Ectodermal cell (in vitro differentiated cells): ENCODE measurements around the gene RUBCNL.

Source experiments
- H3K27ac ChIP-seq: 2 replicates; pipeline ENCODE4 v1.7.0; 2013; ENCODE audit warnings: mild to moderate bottlenecking, low read depth, low read length; ENCODE audit not compliant: insufficient read depth, poor library complexity, severe bottlenecking
- H3K27me3 ChIP-seq: 2 replicates; pipeline ENCODE4 v1.7.0; 2013; ENCODE audit warnings: mild to moderate bottlenecking, low read length; ENCODE audit not compliant: insufficient read depth, control insufficient read depth, poor library complexity, severe bottlenecking
- H3K36me3 ChIP-seq: one replicate; pipeline ENCODE4 v1.7.0; 2013; ENCODE audit warnings: low read length; ENCODE audit not compliant: control insufficient read depth, insufficient read depth
- H3K4me1 ChIP-seq: one replicate; pipeline ENCODE4 v1.7.0; 2013; ENCODE audit warnings: low read length; ENCODE audit not compliant: control insufficient read depth, insufficient read depth
- H3K4me3 ChIP-seq: 2 replicates; pipeline ENCODE4 v1.7.0; 2013; ENCODE audit warnings: low read depth, low read length, control low read depth; ENCODE audit not compliant: insufficient read depth
- H3K9me3 ChIP-seq: 2 replicates; pipeline ENCODE4 v1.7.0; 2013; ENCODE audit warnings: mild to moderate bottlenecking, low read length, moderate library complexity; ENCODE audit not compliant: control insufficient read depth
- WGBS, 2 experiments: methylation state at CpG; one replicate each; pipeline ENCODE4 v1.1.7; 2013; ENCODE audit warnings: missing lambda C conversion rate in 2 of 2; 5-methylcytosine and 5-hydroxymethylcytosine counted together

RUBCNL gene

DNA sequence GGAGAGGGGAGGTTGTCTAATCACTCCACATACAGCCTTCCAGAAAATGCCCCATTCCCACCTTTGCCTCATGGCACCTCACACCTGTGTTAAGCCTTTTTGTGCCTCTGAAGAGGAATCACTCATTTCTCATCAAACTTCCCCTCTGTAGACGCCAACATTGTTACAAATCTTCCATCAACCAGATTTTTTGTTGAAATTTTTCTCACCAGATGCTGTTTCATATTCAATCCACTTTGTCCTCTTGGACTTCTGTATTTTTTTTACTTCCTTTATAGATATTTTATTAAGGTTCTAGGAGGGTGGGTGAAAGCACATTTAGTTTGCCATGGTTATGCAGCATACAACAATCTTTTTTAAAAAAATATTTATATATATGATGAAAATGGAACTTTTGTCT lies 74.0 kb downstream of the RUBCNL start:
- no peaks in the 10 kb centered on the region for H3K27me3 ChIP-seq
- no peak overlapping the region for H3K4me3 ChIP-seq
- no peaks in the 10 kb centered on the region for H3K4me1 ChIP-seq
- 83 to 87% methylated on average over 1 of the region's 1 CpG for WGBS, 2 experiments
- no peak overlapping the region for H3K27ac ChIP-seq
- H3K36me3 ChIP-seq: no peaks in the 10 kb centered on the region
- H3K9me3 ChIP-seq: no peaks in the 10 kb centered on the region

DNA sequence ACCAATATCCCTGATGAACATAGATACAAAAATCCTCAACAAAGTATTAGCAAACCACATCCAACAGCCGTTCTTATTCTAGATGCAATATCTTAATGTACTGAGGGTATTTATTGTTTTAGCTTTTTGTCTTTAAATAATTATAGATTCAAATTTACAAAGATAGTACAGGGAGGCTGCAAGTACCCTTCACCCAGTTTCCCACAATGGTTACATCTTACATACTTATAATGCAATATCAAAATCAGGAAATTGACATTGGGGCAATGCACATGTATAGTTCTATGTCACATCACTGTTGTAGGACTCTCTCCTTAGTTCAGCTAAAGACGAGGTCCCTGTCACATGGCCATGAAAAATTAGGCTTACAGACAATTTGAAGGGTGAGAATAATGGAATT lies 75.8 kb downstream of the RUBCNL start:
- H3K36me3 ChIP-seq: no peaks in the 10 kb centered on the region
- no peak overlapping the region for H3K27ac ChIP-seq
- no peaks in the 10 kb centered on the region for H3K27me3 ChIP-seq
- no peaks in the 10 kb centered on the region for H3K4me1 ChIP-seq
- H3K4me3 ChIP-seq: no peak overlapping the region
- no peaks in the 10 kb centered on the region for H3K9me3 ChIP-seq
- 90 to 100% methylated on average over 1 of the region's 2 CpGs for WGBS, 2 experiments

DNA sequence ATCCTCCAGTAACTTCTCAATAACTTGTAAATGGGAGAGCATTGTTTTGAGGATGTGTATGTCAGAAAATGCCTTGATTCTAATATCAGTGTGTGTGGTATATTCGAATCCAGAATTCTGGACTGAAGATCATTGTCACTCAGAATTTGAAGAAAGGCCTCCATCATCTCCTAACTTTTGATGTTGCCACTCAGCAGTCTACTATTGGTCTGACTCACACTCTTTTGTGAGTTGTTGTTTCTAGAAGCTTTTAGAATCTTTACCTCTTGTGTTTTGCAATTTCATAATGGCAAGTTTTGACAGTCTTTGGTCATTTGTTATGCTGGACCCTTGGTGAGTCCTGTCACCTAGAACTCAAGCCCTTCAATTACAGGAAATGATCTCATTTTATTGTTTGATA lies 77.0 kb downstream of the RUBCNL start:
- no peak overlapping the region for H3K4me3 ChIP-seq
- no peaks in the 10 kb centered on the region for H3K36me3 ChIP-seq
- H3K9me3 ChIP-seq: no peaks in the 10 kb centered on the region
- H3K4me1 ChIP-seq: no peaks in the 10 kb centered on the region
- H3K27ac ChIP-seq: no peak overlapping the region
- 80 to 81% methylated on average over 1 of the region's 1 CpG for WGBS, 2 experiments
- no peaks in the 10 kb centered on the region for H3K27me3 ChIP-seq

DNA sequence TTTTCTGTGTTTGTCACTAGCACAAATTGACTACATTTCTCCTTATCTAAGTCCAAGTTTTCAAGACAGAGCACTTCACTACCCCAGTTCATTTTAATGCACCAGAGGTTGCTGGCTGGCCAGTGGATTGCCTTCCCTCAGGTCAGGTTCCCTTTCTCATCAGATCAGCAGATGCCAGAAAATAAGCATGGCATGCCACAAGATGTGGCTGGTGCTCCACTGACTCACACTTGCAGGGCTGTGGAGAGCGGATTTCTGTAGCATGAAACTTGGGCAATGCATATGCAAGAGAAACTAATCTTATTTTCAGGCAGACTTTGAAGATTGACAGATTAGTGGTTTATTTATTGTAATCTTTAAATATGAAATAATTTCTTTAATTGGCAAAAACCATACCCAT lies 79.5 kb downstream of the RUBCNL start:
- H3K27ac ChIP-seq: no peak overlapping the region
- H3K4me3 ChIP-seq: no peak overlapping the region
- H3K36me3 ChIP-seq: no peaks in the 10 kb centered on the region
- no peaks in the 10 kb centered on the region for H3K27me3 ChIP-seq
- H3K9me3 ChIP-seq: no peaks in the 10 kb centered on the region
- 100% methylated on average over 1 of the region's 1 CpG for WGBS, 2 experiments
- no peaks in the 10 kb centered on the region for H3K4me1 ChIP-seq

DNA sequence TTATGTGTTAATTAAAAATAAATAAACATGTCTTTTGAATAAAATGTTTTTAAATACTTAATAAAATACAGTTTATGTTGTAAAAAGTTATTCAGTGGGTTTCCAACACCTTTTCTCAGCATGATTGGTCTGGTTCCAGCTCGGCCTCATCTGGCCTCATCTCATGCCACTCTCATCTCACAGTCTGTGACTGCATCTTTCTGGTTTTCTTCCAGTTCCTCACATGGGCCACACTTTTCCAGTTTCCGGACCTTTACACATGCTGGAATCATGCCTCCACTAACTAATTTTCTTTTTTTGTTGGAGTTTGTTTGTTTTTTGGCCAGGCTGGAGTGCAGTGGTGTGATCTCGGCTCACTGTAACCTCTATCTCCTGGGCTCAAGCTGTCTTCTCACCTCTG lies 82.5 kb downstream of the RUBCNL start:
- no peaks in the 10 kb centered on the region for H3K4me1 ChIP-seq
- H3K36me3 ChIP-seq: no peaks in the 10 kb centered on the region
- WGBS, 2 experiments: 88 to 90% methylated on average over 2 to 3 of the region's 3 CpGs
- no peak overlapping the region for H3K4me3 ChIP-seq
- no peaks in the 10 kb centered on the region for H3K9me3 ChIP-seq
- no peaks in the 10 kb centered on the region for H3K27me3 ChIP-seq
- H3K27ac ChIP-seq: no peak overlapping the region

DNA sequence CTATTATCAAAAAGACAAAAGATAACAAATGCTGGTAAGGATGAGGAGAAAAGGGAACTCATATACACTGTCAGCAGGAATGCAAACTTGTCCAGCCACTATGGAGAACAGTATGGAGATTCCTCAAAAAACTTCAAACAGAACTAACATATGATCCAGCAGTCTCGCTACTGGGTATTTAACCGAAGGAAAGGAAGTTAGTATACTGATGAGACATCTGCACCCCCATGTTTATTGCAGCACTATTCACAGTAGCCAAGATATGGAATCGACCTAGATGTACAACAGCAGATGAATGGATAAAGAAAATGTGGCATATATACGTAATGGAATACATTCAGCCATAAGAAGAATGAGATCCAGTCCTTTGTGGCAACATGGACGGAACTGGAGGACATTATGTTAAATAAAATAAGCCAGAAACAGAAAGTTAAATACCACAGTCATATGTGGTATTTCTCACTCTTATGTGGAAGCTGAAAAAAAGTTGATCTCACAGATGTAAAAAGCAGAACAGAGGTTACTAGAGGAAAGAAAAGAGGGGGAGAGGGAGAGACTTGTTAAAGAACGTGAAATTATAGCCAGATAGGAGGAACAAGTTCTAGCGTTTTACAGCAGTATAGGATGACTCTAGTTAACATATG lies 83.2 kb downstream of the RUBCNL start:
- whole genome bisulfite sequencing, 2 experiments: 91 to 93% methylated on average over 5 to 7 of the region's 7 CpGs
- Histone ChIP-seq H3K27me3 (no peaks in the 10 kb centered on the region), H3K4me1 (no peaks in the 10 kb centered on the region), H3K4me3 (no peak overlapping the region), H3K9me3 (no peaks in the 10 kb centered on the region), H3K36me3 (no peaks in the 10 kb centered on the region), H3K27ac (no peak overlapping the region)

DNA sequence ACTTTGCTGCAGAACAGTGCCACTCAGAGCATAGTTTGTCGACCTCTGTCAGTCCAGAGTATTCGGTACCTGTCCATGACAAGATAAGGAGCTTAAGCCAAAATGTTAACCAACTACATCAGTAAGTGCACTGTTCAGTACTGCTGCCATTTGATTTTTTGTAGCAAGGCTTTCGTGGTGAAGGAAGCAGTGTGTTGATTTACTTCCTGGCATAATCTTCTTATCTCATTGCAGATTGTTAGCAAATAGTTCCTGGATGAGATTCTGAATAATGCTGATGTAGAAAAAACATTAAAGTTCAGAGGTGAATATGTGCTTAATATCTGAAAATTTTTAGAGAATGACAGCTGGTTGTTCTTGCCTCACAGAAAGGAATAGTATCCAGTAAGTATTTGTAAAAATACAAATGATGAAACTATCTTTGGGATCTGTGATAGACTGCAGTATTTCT lies 89.7 kb downstream of the RUBCNL start:
- 94 to 98% methylated on average over 3 of the region's 3 CpGs for WGBS, 2 experiments
- H3K27ac ChIP-seq: no peak overlapping the region
- H3K4me3 ChIP-seq: no peak overlapping the region

DNA sequence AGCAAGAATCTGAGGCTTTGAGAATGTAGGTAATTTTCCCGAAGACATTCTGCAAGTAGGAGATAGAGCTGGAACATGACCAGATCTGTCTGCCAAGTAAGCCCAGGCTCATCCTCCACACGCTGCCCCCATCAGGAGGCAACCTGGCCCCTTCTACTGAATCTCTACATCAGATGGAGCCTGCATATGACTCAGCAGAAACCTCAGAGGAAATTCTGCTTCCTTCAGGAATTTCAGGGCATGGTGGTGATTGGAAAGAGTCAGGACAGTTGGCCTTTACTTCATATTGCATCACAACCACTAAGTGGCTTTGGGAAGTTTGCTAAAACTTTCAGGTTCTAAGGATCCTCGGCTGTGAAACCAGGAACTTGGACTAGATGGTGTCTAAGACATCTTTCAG lies 90.1 kb downstream of the RUBCNL start:
- Histone ChIP-seq H3K4me1 (no peaks in the 10 kb centered on the region), H3K4me3 (no peak overlapping the region), H3K9me3 (no peaks in the 10 kb centered on the region), H3K27ac (no peak overlapping the region), H3K27me3 (no peaks in the 10 kb centered on the region), H3K36me3 (no peaks in the 10 kb centered on the region)
- WGBS, 2 experiments: 85 to 95% methylated on average over 3 of the region's 3 CpGs

More for the DNA sequence above, 89.7 kb downstream of the RUBCNL start:
- H3K9me3 ChIP-seq: no peaks in the 10 kb centered on the region
- H3K27me3 ChIP-seq: no peaks in the 10 kb centered on the region
- no peaks in the 10 kb centered on the region for H3K36me3 ChIP-seq
- no peaks in the 10 kb centered on the region for H3K4me1 ChIP-seq

DNA sequence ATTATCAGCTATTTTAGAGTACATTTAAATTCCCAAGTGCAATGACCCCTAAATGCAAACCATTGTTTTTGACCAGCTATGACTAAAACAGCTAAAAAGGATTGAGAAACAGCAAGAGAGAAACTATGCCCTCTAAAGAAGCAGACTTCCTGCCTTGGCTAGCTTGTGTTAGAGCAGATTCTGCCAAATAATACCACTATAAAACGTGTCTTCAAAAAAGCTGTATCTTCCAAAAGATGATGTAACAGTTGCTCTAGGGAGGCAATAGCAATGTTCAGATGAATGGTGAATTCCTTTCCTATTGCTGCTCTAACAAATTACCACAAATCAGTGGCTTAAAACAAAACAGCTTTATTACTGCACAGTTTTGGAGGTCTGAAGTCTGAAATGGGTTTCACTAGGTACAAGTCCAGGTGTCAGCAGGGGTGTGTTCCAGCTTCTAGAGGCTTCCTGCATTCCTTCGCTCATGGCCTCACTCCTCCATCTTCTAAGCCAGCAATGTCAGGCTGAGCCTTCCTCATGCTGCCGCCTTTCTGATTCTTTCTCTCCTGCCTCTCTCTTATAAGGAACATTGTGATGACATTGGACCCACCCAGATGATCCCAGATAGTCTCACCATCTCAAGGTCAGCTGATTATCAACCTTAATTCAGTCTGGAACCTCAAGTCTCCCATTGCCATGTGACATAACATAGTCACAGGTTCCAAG lies 90.8 kb downstream of the RUBCNL start:
- Histone ChIP-seq H3K4me1 (no peaks in the 10 kb centered on the region), H3K36me3 (no peaks in the 10 kb centered on the region), H3K27me3 (no peaks in the 10 kb centered on the region), H3K27ac (no peak overlapping the region), H3K4me3 (no peak overlapping the region), H3K9me3 (no peaks in the 10 kb centered on the region)
- 91 to 98% methylated on average over 2 to 3 of the region's 3 CpGs for WGBS, 2 experiments

DNA sequence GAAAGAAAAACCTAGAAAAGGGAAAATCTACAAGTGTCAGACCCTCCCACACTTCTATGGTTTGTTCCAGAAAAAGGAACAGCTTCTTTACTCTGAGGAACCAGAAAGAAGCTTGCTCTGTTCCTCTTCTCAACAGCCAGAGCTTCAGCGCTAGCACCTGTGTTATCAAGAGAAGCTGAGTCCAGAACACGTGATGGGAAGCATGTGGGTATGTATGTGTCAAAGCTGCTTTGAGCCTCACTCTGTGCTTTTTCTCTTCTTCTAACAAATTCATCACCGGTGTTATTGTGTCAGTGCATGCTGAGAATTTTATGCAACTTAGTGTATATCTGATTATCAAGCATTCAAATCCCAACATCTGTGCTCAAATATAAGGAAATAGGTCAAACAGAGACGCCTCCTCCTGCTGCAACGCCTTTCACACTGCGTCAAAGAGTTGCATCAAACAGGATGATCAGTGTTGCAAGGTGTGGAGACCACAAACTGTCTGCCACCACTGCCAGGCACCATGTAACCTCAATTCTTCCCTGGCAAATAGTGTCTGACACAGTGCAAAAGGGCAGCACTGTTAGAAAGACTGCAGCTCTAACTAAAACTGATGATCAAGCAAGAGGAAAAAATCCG lies 91.4 kb downstream of the RUBCNL start:
- 90 to 94% methylated on average over 6 to 7 of the region's 7 CpGs for WGBS, 2 experiments
- Histone ChIP-seq H3K4me1 (no peaks in the 10 kb centered on the region), H3K36me3 (no peaks in the 10 kb centered on the region), H3K27ac (no peak overlapping the region), H3K27me3 (no peaks in the 10 kb centered on the region), H3K4me3 (no peak overlapping the region), H3K9me3 (no peaks in the 10 kb centered on the region)
